ENCODE results near the gene NHLH2. TPM values are rescaled to one million over a fixed set of nuclear protein-coding genes. Genes with fewer than 3 reads are reported as not detected.

NHLH2 gene
- polyA plus RNA-seq, 4 donors = not detected

DNA sequence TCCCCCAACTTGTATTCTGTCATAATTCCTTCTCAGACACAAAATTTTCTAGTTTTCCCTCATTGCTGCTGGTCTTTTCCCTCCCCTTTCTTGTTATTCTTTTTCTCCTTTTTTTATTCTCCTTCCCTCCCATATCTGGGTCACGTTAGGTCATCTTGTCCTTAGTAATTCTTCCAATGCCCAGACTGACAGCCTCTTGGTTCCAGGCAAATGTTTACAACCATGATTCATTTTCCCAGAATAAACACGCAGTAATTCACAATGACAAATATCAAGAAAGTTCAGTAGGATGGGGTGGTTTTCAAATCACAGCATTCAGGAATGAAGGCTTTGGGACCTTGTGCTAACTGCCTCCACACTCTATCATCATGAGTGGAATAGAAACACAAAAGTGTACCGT lies 25.2 kb downstream of the NHLH2 start:
- FAIRE-seq = no peak
- no peak overlapping the region for H3K4me3 ChIP-seq (ENCODE audit: low read depth in 1 of 3, low read length in 3 of 3)

DNA sequence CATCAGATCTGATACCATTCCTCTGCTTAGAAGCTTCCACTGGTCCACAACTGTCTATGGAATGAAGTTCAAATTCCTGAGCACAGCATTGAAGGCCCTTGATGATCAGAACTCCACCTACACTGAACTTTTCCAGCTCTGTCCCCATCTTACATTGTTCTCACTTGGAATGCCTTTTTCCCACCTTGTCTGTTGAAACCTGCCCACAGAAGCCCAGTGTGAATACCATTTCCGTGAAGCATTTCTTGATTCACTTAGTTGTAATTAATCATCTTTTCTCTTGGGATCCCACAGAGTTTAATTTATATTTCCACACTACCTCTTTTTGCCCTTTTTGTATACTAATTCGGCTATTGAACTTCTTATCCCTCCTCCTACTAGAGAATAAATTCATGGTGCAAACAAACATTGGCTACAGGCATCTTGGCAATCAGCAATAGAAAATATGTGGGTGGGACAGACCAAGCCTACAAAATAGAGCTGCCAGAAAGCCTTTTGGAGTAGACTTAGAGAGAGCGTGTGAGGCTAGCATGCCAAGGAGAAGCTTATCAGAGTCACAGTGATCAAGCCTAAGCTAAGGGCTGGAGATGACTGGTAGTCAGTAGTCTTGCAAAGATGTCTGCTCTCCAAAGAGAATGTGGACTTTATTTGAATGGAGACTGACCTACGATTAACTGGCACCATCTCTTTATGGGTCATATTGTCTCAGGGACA lies 26.1 kb downstream of the NHLH2 start:
- H3K27me3 ChIP-seq (ENCODE audit: control insufficient read depth in 3 of 3, insufficient read depth in 3 of 3, low read length in 3 of 3) = no peaks in the 10 kb centered on the region
- H3K36me3 ChIP-seq (ENCODE audit: control insufficient read depth in 3 of 3, insufficient read depth in 2 of 3, low read depth in 1 of 3, low read length in 3 of 3) = no peaks in the 10 kb centered on the region
- DNase-seq = no peak
- H3K9me3 ChIP-seq (ENCODE audit: control insufficient read depth in 2 of 2, insufficient read depth in 1 of 2, low read depth in 1 of 2, low read length in 1 of 2) = no peaks in the 10 kb centered on the region
- H3K4me1 ChIP-seq (ENCODE audit: control insufficient read depth in 3 of 3, insufficient read depth in 2 of 3, low read depth in 1 of 3, low read length in 2 of 3) = peaks cover 1 to 8% (median 2%) of the 10 kb centered on the region in 3 donors
- no peak for FAIRE-seq
- H3K27ac ChIP-seq (ENCODE audit: low read depth in 1 of 3, low read length in 2 of 3) = no peak overlapping the region
- H3K4me3 ChIP-seq (ENCODE audit: low read depth in 1 of 3, low read length in 3 of 3) = no peak overlapping the region
- 70 to 79% (median 74%) methylated on average over 4 of the region's 4 CpGs for WGBS, 3 donors

More for the DNA sequence above, 25.2 kb downstream of the NHLH2 start:
- peaks cover 0 to 7% (median 2%) of the 10 kb centered on the region in 3 donors for H3K4me1 ChIP-seq (ENCODE audit: control insufficient read depth in 3 of 3, insufficient read depth in 2 of 3, low read depth in 1 of 3, low read length in 2 of 3)
- DNase-seq = no peak
- no peaks in the 10 kb centered on the region for H3K27me3 ChIP-seq (ENCODE audit: control insufficient read depth in 3 of 3, insufficient read depth in 3 of 3, low read length in 3 of 3)
- no peak overlapping the region for H3K27ac ChIP-seq (ENCODE audit: low read depth in 1 of 3, low read length in 2 of 3)
- 62 to 75% (median 71%) methylated on average over 3 of the region's 3 CpGs for WGBS, 3 donors
- H3K9me3 ChIP-seq (ENCODE audit: control insufficient read depth in 2 of 2, insufficient read depth in 1 of 2, low read depth in 1 of 2, low read length in 1 of 2) = no peaks in the 10 kb centered on the region
- no peaks in the 10 kb centered on the region for H3K36me3 ChIP-seq (ENCODE audit: control insufficient read depth in 3 of 3, insufficient read depth in 2 of 3, low read depth in 1 of 3, low read length in 3 of 3)

DNA sequence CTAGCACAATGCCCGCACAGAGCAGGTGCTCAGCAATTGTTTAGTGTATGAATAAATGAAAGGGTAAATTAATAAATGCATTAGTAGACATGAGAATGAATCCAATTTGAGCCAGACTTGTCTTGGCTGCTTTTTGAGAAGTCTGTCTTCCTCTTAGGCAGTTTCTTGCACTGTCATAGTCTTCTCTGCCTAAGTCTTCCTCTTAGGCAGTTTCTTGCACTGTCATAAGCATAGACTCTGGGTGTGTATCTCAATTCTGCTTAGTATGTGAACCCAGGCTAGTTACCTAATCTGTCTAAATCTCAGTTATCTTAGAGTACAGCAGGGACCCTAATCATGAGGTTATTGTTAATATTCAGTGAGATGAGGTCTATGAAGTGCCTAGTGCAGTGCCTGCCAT lies 27.2 kb downstream of the NHLH2 start:
- WGBS, 3 donors = 97 to 100% (median 97%) methylated on average over 1 of the region's 1 CpG
- Histone ChIP-seq H3K4me1 (ENCODE audit: control insufficient read depth in 3 of 3, insufficient read depth in 2 of 3, low read depth in 1 of 3, low read length in 2 of 3) (peaks cover 2 to 8% (median 6%) of the 10 kb centered on the region in 3 donors), H3K4me3 (ENCODE audit: low read depth in 1 of 3, low read length in 3 of 3) (no peak overlapping the region), H3K36me3 (ENCODE audit: control insufficient read depth in 3 of 3, insufficient read depth in 2 of 3, low read depth in 1 of 3, low read length in 3 of 3) (no peaks in the 10 kb centered on the region), H3K27me3 (ENCODE audit: control insufficient read depth in 3 of 3, insufficient read depth in 3 of 3, low read length in 3 of 3) (no peaks in the 10 kb centered on the region), H3K27ac (ENCODE audit: low read depth in 1 of 3, low read length in 2 of 3) (no peak overlapping the region), H3K9me3 (ENCODE audit: control insufficient read depth in 2 of 2, insufficient read depth in 1 of 2, low read depth in 1 of 2, low read length in 1 of 2) (no peaks in the 10 kb centered on the region)
- no peak for FAIRE-seq
- no peak for DNase-seq

DNA sequence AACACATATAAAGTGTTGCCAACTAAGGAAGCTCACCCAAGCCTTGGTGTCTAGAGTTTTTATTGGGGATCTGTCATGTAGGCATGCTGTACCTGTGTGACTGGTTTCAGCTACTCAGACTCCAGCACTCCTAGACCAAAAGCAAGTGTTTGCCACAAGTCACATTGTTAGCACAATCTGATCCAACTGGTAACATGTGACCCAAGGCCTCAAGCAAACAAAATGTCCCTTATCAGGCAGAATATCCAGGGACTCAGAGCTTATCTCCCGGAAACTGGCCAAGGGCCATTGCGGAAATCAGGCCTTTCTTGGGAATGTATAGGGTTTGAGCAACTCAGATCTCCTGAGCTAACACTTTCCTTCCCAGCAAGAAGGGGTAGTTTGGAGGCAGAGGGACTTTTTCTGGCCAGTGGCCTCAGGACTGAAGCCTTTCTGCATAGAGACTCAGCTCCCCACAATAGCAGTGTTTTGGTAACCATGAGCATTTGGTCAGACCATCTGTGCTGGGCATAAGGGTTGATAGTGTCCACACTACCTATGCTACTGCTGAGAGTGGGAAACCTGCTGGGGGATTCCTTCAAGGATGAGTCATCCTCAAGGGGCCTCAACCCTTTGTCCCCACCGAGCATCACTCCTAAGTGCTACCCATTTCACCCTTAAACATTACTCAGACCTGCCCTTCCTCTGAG lies 29.6 kb downstream of the NHLH2 start:
- no peaks in the 10 kb centered on the region for H3K27me3 ChIP-seq (ENCODE audit: control insufficient read depth in 3 of 3, insufficient read depth in 3 of 3, low read length in 3 of 3)
- peaks cover 0 to 8% (median 6%) of the 10 kb centered on the region in 3 donors for H3K4me1 ChIP-seq (ENCODE audit: control insufficient read depth in 3 of 3, insufficient read depth in 2 of 3, low read depth in 1 of 3, low read length in 2 of 3)
- no peaks in the 10 kb centered on the region for H3K9me3 ChIP-seq (ENCODE audit: control insufficient read depth in 2 of 2, insufficient read depth in 1 of 2, low read depth in 1 of 2, low read length in 1 of 2)
- H3K27ac ChIP-seq (ENCODE audit: low read depth in 1 of 3, low read length in 2 of 3) = no peak overlapping the region
- WGBS, 3 donors = 30 to 67% (median 30%) methylated on average over 3 of the region's 3 CpGs
- no peaks in the 10 kb centered on the region for H3K36me3 ChIP-seq (ENCODE audit: control insufficient read depth in 3 of 3, insufficient read depth in 2 of 3, low read depth in 1 of 3, low read length in 3 of 3)
- FAIRE-seq (no peak), DNase-seq (peak; percentile 50 to 81)
- no peak overlapping the region for H3K4me3 ChIP-seq (ENCODE audit: low read depth in 1 of 3, low read length in 3 of 3)

DNA sequence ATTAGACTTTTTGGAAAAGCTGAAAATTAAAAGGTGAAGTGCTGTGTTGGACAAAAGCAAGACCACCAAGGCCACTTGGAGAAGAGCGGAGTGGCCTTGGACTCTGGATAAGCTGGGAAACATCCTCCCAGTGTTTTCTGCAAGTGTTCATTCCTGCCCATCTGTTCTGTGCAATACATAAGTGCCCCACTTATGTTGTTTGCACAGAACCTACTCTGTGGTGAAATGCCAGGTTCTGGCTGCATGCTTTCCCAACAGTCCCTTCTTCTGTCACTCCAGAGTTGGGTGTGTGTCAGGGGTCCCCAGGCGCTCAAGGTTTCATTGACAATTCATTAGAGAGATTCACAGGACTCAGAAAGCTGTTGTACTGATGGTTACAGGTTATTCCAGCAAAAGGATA lies 30.3 kb downstream of the NHLH2 start:
- 42 to 74% (median 55%) methylated on average over 2 of the region's 2 CpGs for WGBS, 3 donors
- FAIRE-seq = no peak
- no peak for DNase-seq
- H3K4me1 ChIP-seq (ENCODE audit: control insufficient read depth in 3 of 3, insufficient read depth in 2 of 3, low read depth in 1 of 3, low read length in 2 of 3) = peaks cover 0 to 8% (median 6%) of the 10 kb centered on the region in 3 donors
- no peaks in the 10 kb centered on the region for H3K36me3 ChIP-seq (ENCODE audit: control insufficient read depth in 3 of 3, insufficient read depth in 2 of 3, low read depth in 1 of 3, low read length in 3 of 3)
- no peaks in the 10 kb centered on the region for H3K9me3 ChIP-seq (ENCODE audit: control insufficient read depth in 2 of 2, insufficient read depth in 1 of 2, low read depth in 1 of 2, low read length in 1 of 2)
- peak overlapping the region in 1 of 3 donors; percentile 21 for H3K27ac ChIP-seq (ENCODE audit: low read depth in 1 of 3, low read length in 2 of 3)
- H3K4me3 ChIP-seq (ENCODE audit: low read depth in 1 of 3, low read length in 3 of 3) = no peak overlapping the region
- H3K27me3 ChIP-seq (ENCODE audit: control insufficient read depth in 3 of 3, insufficient read depth in 3 of 3, low read length in 3 of 3) = no peaks in the 10 kb centered on the region

DNA sequence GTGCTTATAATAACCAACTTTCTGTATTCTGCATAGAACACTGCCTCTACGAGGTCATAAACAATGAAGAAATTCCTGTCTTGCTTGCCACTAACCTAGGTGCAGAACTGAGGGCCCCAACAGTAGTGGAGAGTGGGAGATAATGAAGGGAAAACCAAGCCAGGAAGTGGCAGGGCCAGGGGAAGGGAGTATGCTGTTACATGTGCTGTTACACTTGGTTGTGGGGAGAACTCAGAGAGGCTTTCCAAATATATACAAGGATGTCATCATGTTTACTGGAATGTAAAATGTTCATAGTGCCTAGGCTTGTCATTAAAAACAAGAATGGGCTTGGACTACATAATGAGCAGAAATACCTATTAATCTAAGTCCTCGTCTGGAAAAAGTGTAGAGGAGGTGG lies 31.1 kb downstream of the NHLH2 start:
- Histone ChIP-seq H3K9me3 (ENCODE audit: control insufficient read depth in 2 of 2, insufficient read depth in 1 of 2, low read depth in 1 of 2, low read length in 1 of 2) (no peaks in the 10 kb centered on the region), H3K36me3 (ENCODE audit: control insufficient read depth in 3 of 3, insufficient read depth in 2 of 3, low read depth in 1 of 3, low read length in 3 of 3) (no peaks in the 10 kb centered on the region), H3K4me1 (ENCODE audit: control insufficient read depth in 3 of 3, insufficient read depth in 2 of 3, low read depth in 1 of 3, low read length in 2 of 3) (peaks cover 0 to 8% (median 6%) of the 10 kb centered on the region in 3 donors), H3K4me3 (ENCODE audit: low read depth in 1 of 3, low read length in 3 of 3) (no peak overlapping the region), H3K27ac (ENCODE audit: low read depth in 1 of 3, low read length in 2 of 3) (no peak overlapping the region), H3K27me3 (ENCODE audit: control insufficient read depth in 3 of 3, insufficient read depth in 3 of 3, low read length in 3 of 3) (no peaks in the 10 kb centered on the region)
- DNase-seq = no peak
- FAIRE-seq = no peak
- WGBS, 3 donors = 63 to 81% (median 69%) methylated on average over 2 of the region's 2 CpGs

DNA sequence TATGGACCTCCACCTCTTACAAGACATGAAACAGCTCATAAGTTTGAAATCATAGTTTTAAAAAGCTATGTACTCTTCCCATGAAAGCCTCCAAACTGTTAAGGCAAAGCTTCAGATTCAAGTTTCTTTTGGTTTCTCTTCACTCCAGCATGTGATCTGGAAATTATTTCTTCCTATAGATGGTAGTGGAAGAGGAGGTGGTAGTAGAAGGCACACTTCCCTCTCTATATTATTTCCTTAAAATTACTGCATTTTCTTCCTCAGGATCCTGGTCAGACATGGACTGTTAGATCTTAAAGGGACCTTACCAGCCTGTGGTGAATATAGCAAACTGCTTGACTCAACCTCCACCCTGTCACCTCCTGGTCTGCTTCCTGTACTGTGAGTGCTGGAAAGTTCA lies 31.9 kb downstream of the NHLH2 start:
- Histone ChIP-seq H3K9me3 (ENCODE audit: control insufficient read depth in 2 of 2, insufficient read depth in 1 of 2, low read depth in 1 of 2, low read length in 1 of 2) (no peaks in the 10 kb centered on the region), H3K27me3 (ENCODE audit: control insufficient read depth in 3 of 3, insufficient read depth in 3 of 3, low read length in 3 of 3) (no peaks in the 10 kb centered on the region), H3K4me1 (ENCODE audit: control insufficient read depth in 3 of 3, insufficient read depth in 2 of 3, low read depth in 1 of 3, low read length in 2 of 3) (peaks cover 0 to 8% (median 6%) of the 10 kb centered on the region in 3 donors), H3K4me3 (ENCODE audit: low read depth in 1 of 3, low read length in 3 of 3) (no peak overlapping the region), H3K36me3 (ENCODE audit: control insufficient read depth in 3 of 3, insufficient read depth in 2 of 3, low read depth in 1 of 3, low read length in 3 of 3) (no peaks in the 10 kb centered on the region), H3K27ac (ENCODE audit: low read depth in 1 of 3, low read length in 2 of 3) (no peak overlapping the region)
- FAIRE-seq (no peak), DNase-seq (no peak)

DNA sequence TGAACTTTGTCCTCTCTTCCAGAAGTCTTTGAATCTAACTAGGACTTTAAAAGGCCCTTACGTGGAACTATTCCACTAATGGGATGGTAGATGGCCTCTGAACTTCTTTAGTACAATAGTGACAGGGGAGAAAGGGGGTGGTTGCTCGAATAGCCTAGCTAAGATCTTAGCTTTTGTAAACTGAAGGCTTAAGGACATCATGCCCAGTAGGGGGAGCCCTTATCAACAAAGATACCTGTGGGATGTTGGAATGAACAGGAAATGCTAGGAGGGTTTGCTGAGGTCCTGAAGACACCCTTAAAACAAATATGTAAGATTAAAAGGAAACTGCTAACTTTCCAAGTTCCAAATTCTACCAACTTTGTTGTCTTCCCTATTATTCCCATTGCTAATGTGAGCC lies 33.2 kb downstream of the NHLH2 start:
- peaks cover 0 to 8% (median 6%) of the 10 kb centered on the region in 3 donors for H3K4me1 ChIP-seq (ENCODE audit: control insufficient read depth in 3 of 3, insufficient read depth in 2 of 3, low read depth in 1 of 3, low read length in 2 of 3)
- H3K9me3 ChIP-seq (ENCODE audit: control insufficient read depth in 2 of 2, insufficient read depth in 1 of 2, low read depth in 1 of 2, low read length in 1 of 2) = no peaks in the 10 kb centered on the region
- no peak overlapping the region for H3K4me3 ChIP-seq (ENCODE audit: low read depth in 1 of 3, low read length in 3 of 3)
- H3K36me3 ChIP-seq (ENCODE audit: control insufficient read depth in 3 of 3, insufficient read depth in 2 of 3, low read depth in 1 of 3, low read length in 3 of 3) = no peaks in the 10 kb centered on the region
- H3K27ac ChIP-seq (ENCODE audit: low read depth in 1 of 3, low read length in 2 of 3) = no peak overlapping the region
- no peaks in the 10 kb centered on the region for H3K27me3 ChIP-seq (ENCODE audit: control insufficient read depth in 3 of 3, insufficient read depth in 3 of 3, low read length in 3 of 3)
- FAIRE-seq (no peak), DNase-seq (peak; percentile 81)
- 0 to 4% (median 0%) methylated on average over 2 of the region's 2 CpGs for WGBS, 3 donors

All from small intestine (tissue), 7 donors.